ENCODE data around the gene DAP. TPM values are rescaled to one million over a fixed set of nuclear protein-coding genes. Genes with fewer than 3 reads are reported as not detected.

Gene DAP
- total RNA-seq, 1 experiment from 2014 or later, result 47.2 TPM

GRCh38 chr5:10702040-10702629 is 58.9 kb downstream of the DAP start:
- DNase-seq, result no peak
- Histone ChIP-seq H3K56ac (ENCODE audit: insufficient read length, low read depth, low read length) (no peak overlapping the region), H3K23me2 (ENCODE audit: insufficient read length, low read depth, low read length, poor library complexity, severe bottlenecking) (no peaks in the 10 kb centered on the region), H2AK5ac (ENCODE audit: insufficient read length, low read length) (no peak overlapping the region), H4K8ac (replicated peaks; ENCODE audit: insufficient read length, low read depth, low read length) (no peak overlapping the region), H4K20me1 (ENCODE audit: control insufficient read depth, insufficient read depth, insufficient read length) (no peaks in the 10 kb centered on the region), H2BK20ac (ENCODE audit: low read depth, low read length, poor library complexity, severe bottlenecking) (no peak overlapping the region), H3K14ac (ENCODE audit: insufficient read depth, low read length) (no peak overlapping the region), H3K18ac (ENCODE audit: insufficient read length, low read depth, low read length) (no peak overlapping the region), H2BK12ac (ENCODE audit: insufficient read length, low read depth, low read length) (no peak overlapping the region), H4K5ac (ENCODE audit: insufficient read length, low read depth, low read length) (no peak overlapping the region), H3K9ac (ENCODE audit: extremely low read depth, insufficient read length, low read length) (no peak overlapping the region), H4K91ac (ENCODE audit: insufficient read length, low read depth, low read length) (no peak overlapping the region), H3K4ac (ENCODE audit: low read depth, low read length) (no peak overlapping the region), H3T11ph (ENCODE audit: low read length) (no peak overlapping the region), H3K27me3 (ENCODE audit: insufficient read depth, low read length) (no peaks in the 10 kb centered on the region), H2AFZ (ENCODE audit: low read length) (no peak overlapping the region), H3K23ac (ENCODE audit: insufficient read length, low read depth, low read length) (no peak overlapping the region), H2BK5ac (ENCODE audit: insufficient read length, low read length) (no peak overlapping the region), H3K27ac (ENCODE audit: insufficient read length, low read depth, low read length) (no peak overlapping the region), H3K9me3 (ENCODE audit: control insufficient read depth, low read depth, low read length) (no peaks in the 10 kb centered on the region), H3K79me1 (ENCODE audit: insufficient read depth, low read depth, low read length, poor library complexity, severe bottlenecking) (no peaks in the 10 kb centered on the region), H3K79me2 (ENCODE audit: insufficient read depth, low read length) (no peaks in the 10 kb centered on the region), H2BK120ac (ENCODE audit: low read depth, low read length, poor library complexity, severe bottlenecking) (no peak overlapping the region), H3K4me2 (ENCODE audit: insufficient read depth, insufficient read length, low read length) (no peak overlapping the region), H2BK15ac (ENCODE audit: low read depth, low read length) (no peak overlapping the region), H3K4me1 (ENCODE audit: insufficient read depth, low read length) (peaks cover 21% of the 10 kb centered on the region)
- no peaks in the 10 kb centered on the region for H3K27me3 Mint-ChIP-seq (ENCODE audit: low read depth)
- no peaks in the 10 kb centered on the region for H3K9me3 Mint-ChIP-seq
- H3K4me1 Mint-ChIP-seq, result peaks cover 38 to 42% of the 10 kb centered on the region in 2 experiments
- TF ChIP-seq CTCF (conservative IDR thresholded peaks at IDR 0.05), result no peak
- H3K4me3 Mint-ChIP-seq, result no peak overlapping the region
- no peak overlapping the region for H3K27ac Mint-ChIP-seq
- no CpG with 5 or more reads among the region's 9 CpGs for WGBS (ENCODE audit: extremely low coverage, insufficient read length, low lambda C conversion rate)
- no peaks in the 10 kb centered on the region for H3K36me3 Mint-ChIP-seq (ENCODE audit: insufficient read depth in 1 of 3, low read depth in 3 of 3)

Measured in H9 (cell line).